Adrenal gland (tissue), 5 donors: Measurements from ENCODE around the gene TMEM156.

Experiments
- POLR2A ChIP-seq, 2 donors: fragments of 450-650 bp; IDR thresholded peaks; one replicate each; pipeline ENCODE4 v1.6.1; 2017; ENCODE audit warnings: antibody characterized with exemption in 2 of 2, mild to moderate bottlenecking in 2 of 2, moderate library complexity in 1 of 2
- TF ChIP-seq, protein P1 (sequence below), 6 experiments: fragments of 450-650 bp in 4 of 6; fragments of 200-600 bp in 2 of 6; sonication (generic) in 1 of 6; IDR thresholded peaks; 1 replicate in 5 of 6; 2 replicates in 1 of 6; pipeline versions ENCODE4 v1.5.1 to v1.8.0; 2016 to 2021; ENCODE audit warnings: antibody characterized with exemption in 6 of 6, mild to moderate bottlenecking in 2 of 6, moderate library complexity in 1 of 6
- donor health status: DM: no; HTN: no; CAD: no.

GRCh38 chr4:38983787-38984598, 48.2 kb downstream of the TMEM156 start:
- TF ChIP-seq, protein P1, sequence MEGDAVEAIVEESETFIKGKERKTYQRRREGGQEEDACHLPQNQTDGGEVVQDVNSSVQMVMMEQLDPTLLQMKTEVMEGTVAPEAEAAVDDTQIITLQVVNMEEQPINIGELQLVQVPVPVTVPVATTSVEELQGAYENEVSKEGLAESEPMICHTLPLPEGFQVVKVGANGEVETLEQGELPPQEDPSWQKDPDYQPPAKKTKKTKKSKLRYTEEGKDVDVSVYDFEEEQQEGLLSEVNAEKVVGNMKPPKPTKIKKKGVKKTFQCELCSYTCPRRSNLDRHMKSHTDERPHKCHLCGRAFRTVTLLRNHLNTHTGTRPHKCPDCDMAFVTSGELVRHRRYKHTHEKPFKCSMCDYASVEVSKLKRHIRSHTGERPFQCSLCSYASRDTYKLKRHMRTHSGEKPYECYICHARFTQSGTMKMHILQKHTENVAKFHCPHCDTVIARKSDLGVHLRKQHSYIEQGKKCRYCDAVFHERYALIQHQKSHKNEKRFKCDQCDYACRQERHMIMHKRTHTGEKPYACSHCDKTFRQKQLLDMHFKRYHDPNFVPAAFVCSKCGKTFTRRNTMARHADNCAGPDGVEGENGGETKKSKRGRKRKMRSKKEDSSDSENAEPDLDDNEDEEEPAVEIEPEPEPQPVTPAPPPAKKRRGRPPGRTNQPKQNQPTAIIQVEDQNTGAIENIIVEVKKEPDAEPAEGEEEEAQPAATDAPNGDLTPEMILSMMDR (IDR thresholded peaks at IDR 0.05), result no peak
- TF ChIP-seq POLR2A (IDR thresholded peaks at IDR 0.05), result no peak
